Anterior cingulate cortex (tissue), 58 donors: Measurements from ENCODE around the gene EML1.
A peak's percentile ranks its signal among the peaks of the same experiment; 100 is the strongest.
"Not testable (repeated sequence)": the region's sequence is repeated elsewhere in the genome, so short reads cannot be mapped to it uniquely, and the experiment has no call there.

Source experiments
- DNase-seq, 58 donors: peaks; one replicate each; lab custom pipeline; 2025; lab: John Stamatoyannopoulos, UW

EML1 gene

GRCh38 chr14:99946652-99947489, 153.7 kb downstream of the EML1 start:
- DNase-seq: peak in 2 of 58 donors; percentile 9 to 15

GRCh38 chr14:99947695-99948094, 154.5 kb downstream of the EML1 start:
- no peak for DNase-seq

GRCh38 chr14:99949011-99949732, 156.0 kb downstream of the EML1 start:
- DNase-seq: not testable (repeated sequence)

- DNase-seq: no peak
Measured at GRCh38 chr14:99950181-99950580, 157.0 kb downstream of the EML1 start.

- no peak for DNase-seq
Measured at GRCh38 chr14:99951085-99951484, 157.9 kb downstream of the EML1 start.

GRCh38 chr14:99952039-99952438, 158.8 kb downstream of the EML1 start:
- DNase-seq: no peak

- no peak for DNase-seq
Measured at GRCh38 chr14:99952453-99952852, 159.2 kb downstream of the EML1 start.

GRCh38 chr14:99955826-99956455, 162.7 kb downstream of the EML1 start:
- DNase-seq: no peak

- no peak for DNase-seq
Measured at GRCh38 chr14:99958380-99958779, 165.2 kb downstream of the EML1 start.

- DNase-seq: no peak
Measured at GRCh38 chr14:99961826-99962518, 168.8 kb downstream of the EML1 start.

- DNase-seq: no peak
Measured at GRCh38 chr14:99964979-99965378, 171.8 kb downstream of the EML1 start.

GRCh38 chr14:99966037-99966835, 173.0 kb downstream of the EML1 start:
- DNase-seq: no peak

GRCh38 chr14:99966912-99967311, 173.7 kb downstream of the EML1 start:
- DNase-seq: no peak

GRCh38 chr14:99968191-99968920, 175.1 kb downstream of the EML1 start:
- DNase-seq: no peak

- no peak for DNase-seq
Measured at GRCh38 chr14:99968941-99969340, 175.7 kb downstream of the EML1 start.

- DNase-seq: no peak
Measured at GRCh38 chr14:99969673-99970322, 176.6 kb downstream of the EML1 start.

- peak in 55 of 58 donors; percentile 20 to 91 (median 75) for DNase-seq
Measured at GRCh38 chr14:99971087-99971940, 178.1 kb downstream of the EML1 start.
